ENCODE measurements around the gene FOXP1.

GRCh38 chr3:71614426-71614825 is 30.9 kb upstream of the FOXP1 start:
- TF ChIP-seq, protein P1, sequence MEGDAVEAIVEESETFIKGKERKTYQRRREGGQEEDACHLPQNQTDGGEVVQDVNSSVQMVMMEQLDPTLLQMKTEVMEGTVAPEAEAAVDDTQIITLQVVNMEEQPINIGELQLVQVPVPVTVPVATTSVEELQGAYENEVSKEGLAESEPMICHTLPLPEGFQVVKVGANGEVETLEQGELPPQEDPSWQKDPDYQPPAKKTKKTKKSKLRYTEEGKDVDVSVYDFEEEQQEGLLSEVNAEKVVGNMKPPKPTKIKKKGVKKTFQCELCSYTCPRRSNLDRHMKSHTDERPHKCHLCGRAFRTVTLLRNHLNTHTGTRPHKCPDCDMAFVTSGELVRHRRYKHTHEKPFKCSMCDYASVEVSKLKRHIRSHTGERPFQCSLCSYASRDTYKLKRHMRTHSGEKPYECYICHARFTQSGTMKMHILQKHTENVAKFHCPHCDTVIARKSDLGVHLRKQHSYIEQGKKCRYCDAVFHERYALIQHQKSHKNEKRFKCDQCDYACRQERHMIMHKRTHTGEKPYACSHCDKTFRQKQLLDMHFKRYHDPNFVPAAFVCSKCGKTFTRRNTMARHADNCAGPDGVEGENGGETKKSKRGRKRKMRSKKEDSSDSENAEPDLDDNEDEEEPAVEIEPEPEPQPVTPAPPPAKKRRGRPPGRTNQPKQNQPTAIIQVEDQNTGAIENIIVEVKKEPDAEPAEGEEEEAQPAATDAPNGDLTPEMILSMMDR (IDR thresholded peaks at IDR 0.05) = no peak
- TF ChIP-seq EP300 (IDR thresholded peaks at IDR 0.05) = no peak
